Forelimb muscle (tissue), 1 donor: ENCODE data around the gene TNFRSF17. TPM values are rescaled to one million over a fixed set of nuclear protein-coding genes. Genes with fewer than 3 reads are reported as not detected.
"Not testable (repeated sequence)": the region's sequence is repeated elsewhere in the genome, so short reads cannot be mapped to it uniquely, and the experiment has no call there.

Source experiments
- DNase-seq: peaks from one replicate; pipeline ENCODE4 v3.0.0-alpha.2; 2013; ENCODE audit warnings: low read depth
- polyA plus RNA-seq: library from polyadenylated mRNA; unstranded; fragments of 120-200 nt; gene quantifications from one replicate; pipeline ENCODE4 v1.2.1, GENCODE V29; 2013; ENCODE audit not compliant: insufficient read length

TNFRSF17 gene
- polyA plus RNA-seq, 1 donor, result 0.19 TPM

DNA sequence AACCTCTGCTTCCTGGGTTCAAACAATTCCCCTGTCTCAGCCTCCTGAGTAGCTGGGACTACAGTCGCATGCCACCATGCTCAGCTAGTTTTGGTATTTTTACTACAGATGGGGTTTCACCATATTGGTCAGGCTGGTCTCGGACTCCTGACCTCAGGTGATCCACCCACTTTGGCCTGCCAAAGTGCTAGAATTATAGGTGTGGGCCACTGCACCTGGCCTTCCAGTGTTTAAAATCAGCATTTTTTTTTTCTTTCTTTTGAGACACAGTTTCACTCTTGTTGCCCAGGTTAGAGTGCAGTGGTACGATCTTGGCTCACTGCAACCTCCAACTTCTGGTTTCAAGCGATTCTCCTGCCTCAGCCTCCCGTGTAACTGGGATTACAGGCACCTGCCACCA, 5.3 kb downstream of the TNFRSF17 start:
- not testable (repeated sequence) for DNase-seq

- no peak for DNase-seq
These were observed 7.1 kb downstream of the TNFRSF17 start for GRCh38 chr16:11972128-11972527.

GRCh38 chr16:11973070-11973469, 8.1 kb downstream of the TNFRSF17 start:
- no peak for DNase-seq

DNA sequence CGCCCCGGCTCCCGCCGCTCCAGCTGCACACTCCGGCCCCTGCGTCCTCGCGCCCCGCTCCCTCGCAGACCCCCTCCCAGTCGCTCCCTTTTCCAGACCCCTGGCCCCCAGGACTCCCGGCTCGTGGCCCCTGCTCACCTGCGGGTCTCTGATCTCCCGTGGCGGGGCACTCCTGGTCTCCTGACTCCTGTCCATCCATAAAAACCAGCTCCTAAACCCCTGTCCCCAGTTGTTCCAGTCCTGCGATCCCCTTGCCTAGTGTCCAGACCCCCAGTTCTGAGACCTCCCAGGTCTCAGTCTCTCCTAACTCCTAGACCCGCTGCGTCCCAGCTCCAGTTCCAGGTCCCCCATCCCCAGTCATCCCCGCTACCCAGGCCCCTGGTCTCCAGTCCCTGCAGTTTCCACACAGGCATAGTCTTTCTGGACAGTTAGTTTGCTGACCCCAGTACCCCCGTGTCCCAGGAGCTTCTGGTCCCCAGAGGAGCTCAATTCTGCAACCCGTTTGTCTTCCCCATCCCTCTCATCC, 11.9 kb downstream of the TNFRSF17 start:
- no peak for DNase-seq

GRCh38 chr16:11977376-11978041, 12.5 kb downstream of the TNFRSF17 start:
- DNase-seq, result no peak

DNA sequence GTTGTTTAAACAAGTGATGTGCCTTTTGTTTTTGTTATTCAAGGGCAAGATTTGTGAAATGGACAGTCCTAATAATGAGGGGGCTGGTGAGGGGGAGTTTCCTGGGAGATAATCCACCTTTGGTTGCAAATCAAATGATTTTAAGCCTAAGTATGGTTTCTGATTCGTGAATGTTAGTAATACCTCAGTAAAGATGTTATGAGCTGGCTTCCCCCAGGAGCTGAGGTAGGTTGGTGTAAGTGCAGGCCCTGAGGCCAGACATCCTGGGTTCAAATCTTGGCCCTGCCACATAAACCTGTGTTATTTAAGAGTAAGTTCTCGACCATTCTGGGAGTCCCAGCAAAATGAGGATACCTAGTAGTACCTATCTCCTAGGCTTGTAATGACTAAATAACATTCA, 13.1 kb downstream of the TNFRSF17 start:
- DNase-seq, result no peak

- DNase-seq, result no peak
These were observed 14.1 kb downstream of the TNFRSF17 start for GRCh38 chr16:11979013-11979672.

DNA sequence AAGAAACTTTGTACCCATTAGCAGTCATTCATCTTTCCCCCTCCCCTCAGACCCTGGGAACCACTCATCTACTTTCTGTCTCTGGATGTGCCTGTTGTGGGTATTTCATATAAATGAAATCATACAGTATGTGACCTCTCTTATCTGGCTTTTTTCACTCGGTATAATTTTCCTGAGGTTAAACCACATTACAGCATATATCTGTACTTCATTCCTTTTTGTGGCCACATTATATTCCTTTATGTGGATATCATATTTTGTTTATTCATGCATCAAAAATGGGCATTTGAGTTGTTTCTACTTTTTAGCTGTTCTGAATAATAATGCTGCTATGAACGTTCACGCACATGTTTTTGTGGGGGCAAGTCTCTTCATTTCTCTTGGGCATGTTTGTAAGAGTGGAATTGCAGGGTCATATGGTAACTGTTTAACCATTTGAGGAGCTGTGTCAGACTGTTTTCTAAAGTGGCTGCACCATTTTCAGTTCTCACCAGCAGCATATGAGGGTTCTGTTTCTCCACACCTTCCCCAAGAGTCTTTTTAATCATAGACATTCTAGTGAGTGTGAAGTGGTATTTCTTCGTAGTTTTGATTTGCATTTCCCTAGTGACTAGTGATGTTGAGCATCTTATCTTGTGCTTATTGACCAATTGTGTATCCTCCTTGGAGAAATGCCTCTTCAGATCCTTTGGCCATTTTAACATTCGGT, 15.3 kb downstream of the TNFRSF17 start:
- DNase-seq, result no peak

DNA sequence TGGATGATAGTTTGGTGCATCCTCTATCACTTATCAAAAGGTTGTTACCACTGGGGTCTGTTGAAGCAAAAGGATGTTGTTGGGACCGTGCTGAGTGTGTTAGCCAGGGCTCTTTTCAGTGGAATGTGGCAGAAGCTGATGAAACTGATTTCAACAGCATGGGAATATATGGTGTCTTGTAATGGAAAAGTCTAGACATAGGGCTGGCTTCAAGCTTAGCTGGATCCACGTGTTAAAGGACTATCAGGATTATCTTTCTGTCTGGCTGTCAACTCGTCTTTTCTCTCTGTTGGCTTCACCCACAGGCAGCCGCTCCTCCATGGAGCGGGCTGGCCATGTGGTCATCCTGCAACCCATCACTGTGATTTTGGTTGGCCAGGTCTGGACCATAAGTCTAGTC, 20.2 kb downstream of the TNFRSF17 start:
- no peak for DNase-seq

GRCh38 chr16:11986521-11987057, 21.6 kb downstream of the TNFRSF17 start:
- no peak for DNase-seq

DNA sequence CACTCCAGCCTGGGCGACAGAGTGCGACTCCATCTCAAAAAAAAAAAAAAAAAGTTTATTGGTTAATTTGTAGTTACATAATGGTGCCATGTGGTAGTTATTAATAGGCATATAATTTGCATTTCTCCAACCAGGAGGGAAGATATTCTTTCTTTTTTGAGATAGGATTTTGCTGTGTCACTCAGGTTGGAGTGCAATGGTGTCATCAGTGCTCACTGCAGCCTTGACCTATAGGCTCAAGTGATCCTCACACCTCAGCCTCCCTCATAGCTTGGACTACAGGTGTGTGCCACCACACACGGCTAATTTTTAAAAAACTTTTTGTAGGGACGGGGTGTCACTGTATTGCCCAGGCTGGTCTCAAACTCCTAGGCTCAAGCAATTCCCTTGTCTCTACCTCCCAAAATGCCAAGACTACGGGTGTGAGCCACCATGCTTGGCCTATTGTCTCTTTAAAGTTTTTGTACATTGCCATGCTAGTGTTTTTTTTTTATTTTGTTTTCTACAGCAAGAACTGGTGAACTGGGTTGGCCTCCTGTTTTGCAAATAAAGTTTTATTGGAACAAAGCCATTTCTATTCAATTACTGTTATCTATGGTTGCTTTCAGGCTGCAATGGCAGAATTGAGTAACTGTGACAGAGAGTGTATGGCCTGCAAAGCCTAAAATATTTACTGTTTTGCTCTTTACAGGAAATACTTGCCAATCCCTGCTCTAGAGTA, 23.4 kb downstream of the TNFRSF17 start:
- no peak for DNase-seq

GRCh38 chr16:11990702-11991390, 25.8 kb downstream of the TNFRSF17 start:
- no peak for DNase-seq

GRCh38 chr16:11992008-11992584, 27.1 kb downstream of the TNFRSF17 start:
- no peak for DNase-seq

DNA sequence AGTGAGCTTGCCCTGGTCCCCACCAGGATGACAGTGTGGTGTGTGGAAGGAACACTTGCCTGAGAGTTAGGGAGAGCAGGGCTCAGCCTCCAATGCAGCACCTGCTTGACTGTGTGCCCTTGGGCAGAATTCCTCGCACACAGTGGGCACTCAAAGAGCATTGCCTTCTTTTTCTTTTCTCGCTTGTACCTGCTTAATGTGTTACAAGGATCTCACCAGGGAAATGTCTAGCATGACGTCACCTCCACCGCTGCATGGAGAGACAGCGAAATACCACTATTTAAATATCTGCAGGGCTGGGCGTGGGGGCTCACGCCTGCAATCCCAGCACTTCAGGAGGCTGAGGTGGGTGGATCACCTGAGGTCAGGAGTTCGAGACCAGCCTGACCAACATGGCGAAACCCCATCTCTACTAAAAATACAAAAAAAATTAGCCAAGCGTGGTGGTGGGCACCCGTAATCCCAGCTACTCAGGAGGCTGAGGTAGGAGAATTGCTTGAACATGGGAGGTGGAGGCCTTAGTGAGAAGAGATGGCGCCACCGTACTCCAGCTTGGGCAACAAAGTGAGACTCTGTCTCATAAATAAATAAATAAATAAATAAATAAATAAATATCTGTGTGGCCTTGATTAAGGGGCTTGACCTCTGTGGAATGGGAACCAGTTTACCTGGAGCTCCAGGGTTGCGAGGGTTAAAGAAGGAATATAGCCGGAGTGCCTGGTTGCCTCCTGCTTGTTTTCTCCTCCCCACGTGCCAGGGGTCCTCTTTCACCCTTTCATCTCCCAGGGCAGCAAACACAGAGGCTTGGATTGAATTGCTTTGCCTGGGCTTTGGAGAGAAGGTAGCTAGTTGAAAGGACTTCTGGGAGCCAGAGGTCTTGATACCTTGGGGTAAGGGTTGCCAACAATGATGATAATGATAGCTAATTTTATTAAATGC, 27.8 kb downstream of the TNFRSF17 start:
- DNase-seq, result no peak

GRCh38 chr16:11994143-11995119, 29.4 kb downstream of the TNFRSF17 start:
- no peak for DNase-seq

DNA sequence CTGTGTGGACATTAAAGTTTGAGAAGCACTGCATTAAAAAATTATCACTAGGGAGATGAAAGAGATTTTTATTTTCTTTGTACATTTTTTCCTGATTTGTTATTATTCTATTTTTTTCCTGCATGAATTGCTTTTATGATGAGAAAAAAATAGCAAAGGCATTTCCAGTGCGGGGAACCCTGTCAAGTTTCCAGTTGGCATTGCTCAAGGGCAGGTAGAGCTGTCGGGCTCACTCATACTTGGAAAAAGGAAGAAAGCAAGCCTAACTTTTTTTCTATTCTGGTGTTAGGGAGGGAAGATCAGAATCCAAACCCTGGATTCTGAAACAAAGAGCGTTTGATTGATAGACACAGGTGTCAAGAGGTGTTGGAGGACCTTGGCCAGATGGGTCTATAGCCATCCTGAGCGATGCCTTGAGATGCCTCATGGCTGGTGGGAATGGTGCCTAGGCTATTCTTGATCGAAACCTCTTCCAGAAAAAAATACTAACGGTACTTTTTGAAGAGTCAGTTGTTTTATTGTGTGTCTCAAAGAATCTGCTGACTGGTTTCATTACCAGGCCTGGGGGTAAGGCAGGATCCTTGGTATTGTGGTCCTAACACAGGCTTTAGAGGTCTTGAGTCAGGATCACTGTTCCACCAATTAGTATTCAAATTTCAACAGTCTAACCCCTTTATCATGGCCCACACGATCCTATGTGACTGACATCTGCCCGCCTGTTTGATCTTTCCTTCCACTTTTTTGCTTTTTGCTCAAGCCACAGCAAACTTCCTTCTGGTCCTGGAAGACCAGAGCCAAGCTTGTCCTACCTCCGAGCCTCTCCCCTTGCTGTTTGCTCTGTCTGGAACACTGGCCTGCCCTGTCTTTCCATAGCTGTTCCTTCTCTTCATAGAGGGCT, 31.7 kb downstream of the TNFRSF17 start:
- no peak for DNase-seq

- no peak for DNase-seq
These were observed 35.0 kb downstream of the TNFRSF17 start for GRCh38 chr16:12000032-12000431.
